GM23248 (cell line): ENCODE results near the gene HIF3A. TPM values are rescaled to one million over a fixed set of nuclear protein-coding genes. Genes with fewer than 3 reads are reported as not detected.
"Not testable (repeated sequence)": the region's sequence is repeated elsewhere in the genome, so short reads cannot be mapped to it uniquely, and the experiment has no call there.

Source experiments
- DNase-seq: peaks from one replicate; pipeline ENCODE4 v3.0.0-alpha.2; 2015
- H2AFZ ChIP-seq: fragments of 200-600 bp; sonication (generic); 2 replicates; pipeline ENCODE4 v1.6.1; 2016; ENCODE audit warnings: antibody characterized with exemption
- H3F3A ChIP-seq: fragments of 200-600 bp; sonication (generic); 2 replicates; pipeline ENCODE4 v1.6.1; 2016; ENCODE audit warnings: mild to moderate bottlenecking, antibody characterized with exemption, mixed run types; ENCODE audit not compliant: insufficient read depth
- H3K27ac ChIP-seq: fragments of 200-600 bp; sonication (generic); 2 replicates; pipeline ENCODE4 v1.5.1; 2016; ENCODE audit warnings: mild to moderate bottlenecking
- H3K27me3 ChIP-seq: fragments of 200-600 bp; sonication (generic); replicated peaks from 2 replicates; pipeline ENCODE4 v1.6.1; 2016; ENCODE audit warnings: mild to moderate bottlenecking; ENCODE audit not compliant: insufficient read depth
- H3K36me3 ChIP-seq: fragments of 200-600 bp; sonication (generic); 2 replicates; pipeline ENCODE4 v1.6.1; 2016; ENCODE audit warnings: low read depth, mild to moderate bottlenecking
- H3K4me1 ChIP-seq: fragments of 200-600 bp; sonication (generic); 2 replicates; pipeline ENCODE4 v1.6.1; 2016; ENCODE audit warnings: mild to moderate bottlenecking; ENCODE audit not compliant: insufficient read depth
- H3K4me2 ChIP-seq: fragments of 200-600 bp; sonication (generic); one replicate; pipeline ENCODE4 v1.6.1; 2016; ENCODE audit warnings: mild to moderate bottlenecking; ENCODE audit not compliant: unreplicated experiment
- H3K4me3 ChIP-seq: fragments of 200-600 bp; sonication (generic); 2 replicates; pipeline ENCODE4 v1.5.1; 2016; ENCODE audit warnings: mild to moderate bottlenecking
- H3K79me2 ChIP-seq: fragments of 200-600 bp; sonication (generic); 2 replicates; pipeline ENCODE4 v1.6.1; 2016; ENCODE audit warnings: mild to moderate bottlenecking; ENCODE audit not compliant: insufficient read depth
- H3K9ac ChIP-seq: fragments of 200-600 bp; sonication (generic); 2 replicates; pipeline ENCODE4 v1.6.1; 2016; ENCODE audit warnings: mild to moderate bottlenecking
- H3K9me2 ChIP-seq: fragments of 200-600 bp; sonication (generic); 2 replicates; pipeline ENCODE4 v1.6.1; 2016; ENCODE audit warnings: mixed run types, mild to moderate bottlenecking, moderate library complexity; ENCODE audit not compliant: insufficient read depth
- H3K9me3 ChIP-seq: fragments of 200-600 bp; sonication (generic); one replicate; pipeline ENCODE4 v1.6.1; 2017; ENCODE audit warnings: low read depth
- H4K20me1 ChIP-seq: fragments of 200-600 bp; sonication (generic); 2 replicates; pipeline ENCODE4 v1.6.0; 2016; ENCODE audit not compliant: insufficient read depth
- EZH2 ChIP-seq: fragments of 200-600 bp; sonication (generic); IDR thresholded peaks from 2 replicates; pipeline ENCODE4 v1.6.1; 2018; ENCODE audit warnings: antibody characterized with exemption, mild to moderate bottlenecking; ENCODE audit not compliant: insufficient read depth, poor library complexity, severe bottlenecking
- EZH2phosphoT487 ChIP-seq: fragments of 200-600 bp; sonication (generic); IDR thresholded peaks from 2 replicates; pipeline ENCODE4 v1.6.1; 2018; ENCODE audit warnings: antibody characterized with exemption, moderate library complexity, mild to moderate bottlenecking, low read depth; ENCODE audit not compliant: insufficient read depth
- WGBS, 2 experiments: methylation state at CpG; one replicate each; pipeline ENCODE4 v1.1.6; 2015 to 2017; ENCODE audit warnings: low lambda C conversion rate in 2 of 2, low coverage in 1 of 2; ENCODE audit errors: missing lambda C conversion rate in 2 of 2; 5-methylcytosine and 5-hydroxymethylcytosine counted together
- in situ Hi-C: fragments of 300-500 bp; cut with MboI; formaldehyde crosslinking; loops from 2 replicates; pipeline ENCODE4 v1.15.0; 2020
- polyA plus RNA-seq: library from polyadenylated mRNA; unstranded; fragments of >200 nt; fragmentation: Nextera tagmentation; extraction: Ambion mirVana; gene quantifications from 2 replicates; pipeline ENCODE4 v1.2.1, GENCODE V29; 2016
- total RNA-seq: library from RNA; depleted of rRNA; stranded (reverse); fragments of >200 nt; shearing (Covaris generic); gene quantifications from 2 replicates; pipeline ENCODE4 v1.2.3, GENCODE V29; 2014

Gene HIF3A
- total and polyA plus RNA-seq, 2 experiments from 2014 or later = 0.20 TPM; not detected in 1

DNA sequence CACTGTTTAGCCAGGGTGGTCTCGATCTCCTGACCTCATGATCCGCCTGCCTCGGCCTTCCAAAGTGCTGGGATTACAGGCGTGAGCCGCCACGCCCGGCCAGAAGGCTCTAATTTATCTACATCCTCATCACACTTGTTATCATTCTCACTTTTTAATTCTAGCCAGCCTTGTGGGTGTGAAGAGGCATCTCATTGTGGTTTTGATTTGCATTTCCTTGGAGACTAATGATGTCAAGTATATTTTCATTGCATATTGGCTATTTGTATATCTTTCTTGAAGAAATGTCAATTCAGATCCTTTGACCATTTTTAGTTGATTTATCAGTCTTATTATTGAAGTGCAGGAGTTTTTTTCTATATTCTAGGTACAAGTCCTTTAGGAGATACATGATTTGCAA lies 27.7 kb upstream of the HIF3A start:
- Histone ChIP-seq H3K9ac (no peak overlapping the region), H3K27me3 (peaks cover 7% of the 10 kb centered on the region), H3F3A (peaks cover 5% of the 10 kb centered on the region), H3K9me2 (no peaks in the 10 kb centered on the region), H3K79me2 (no peaks in the 10 kb centered on the region), H2AFZ (no peak overlapping the region), H3K4me2 (no peak overlapping the region), H4K20me1 (no peaks in the 10 kb centered on the region), H3K36me3 (no peaks in the 10 kb centered on the region), H3K27ac (no peak overlapping the region), H3K9me3 (no peaks in the 10 kb centered on the region), H3K4me1 (peaks cover 21% of the 10 kb centered on the region), H3K4me3 (no peak overlapping the region)
- in situ Hi-C loops = loop anchor here (5.0 kb wide), 2 partner anchors 187 to 242 kb away; no protein-coding TSS in a partner anchor
- TF ChIP-seq EZH2 (no peak), EZH2phosphoT487 (no peak)
- no peak for DNase-seq
- WGBS, 2 experiments = 81 to 92% methylated on average over 7 of the region's 7 CpGs

DNA sequence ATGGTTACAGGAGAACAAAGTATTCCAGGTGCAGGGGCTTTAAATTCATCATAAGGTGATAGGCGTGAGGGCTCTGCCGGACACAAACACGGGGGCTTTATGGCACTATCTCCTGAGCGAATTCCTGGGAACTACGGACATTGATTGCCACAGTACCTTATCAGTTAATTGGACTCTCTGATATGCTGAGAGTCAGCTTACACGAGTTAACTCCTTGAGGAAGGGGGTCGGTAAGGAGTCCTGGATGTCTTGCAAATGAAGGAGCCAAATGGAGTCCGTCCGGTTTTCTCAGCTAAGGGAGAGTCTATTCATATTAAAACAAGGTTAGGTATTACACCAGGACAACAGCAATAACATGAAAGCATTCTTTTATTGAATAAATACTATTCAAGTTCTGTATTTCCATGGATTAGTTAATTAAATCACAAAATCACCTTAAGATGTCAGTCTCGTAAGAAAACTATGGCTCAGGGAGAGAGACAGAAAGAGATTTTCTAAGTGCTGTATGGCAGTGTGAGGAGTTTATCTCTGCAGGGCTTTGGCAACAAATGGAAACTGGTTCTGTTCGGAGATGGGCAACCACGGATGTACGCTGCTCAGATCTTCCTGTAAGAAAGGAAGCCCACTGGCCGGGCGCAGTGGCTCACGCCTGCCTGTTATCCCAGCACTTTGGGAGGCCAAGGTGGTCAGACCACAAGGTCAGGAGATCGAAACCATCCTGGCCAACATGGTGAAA lies 26.2 kb upstream of the HIF3A start:
- DNase-seq = no peak
- in situ Hi-C loops = no loop called here
- H3K9me3 ChIP-seq = no peaks in the 10 kb centered on the region
- no peaks in the 10 kb centered on the region for H3K79me2 ChIP-seq
- H3K4me3 ChIP-seq = no peak overlapping the region
- H3K9me2 ChIP-seq = no peaks in the 10 kb centered on the region
- WGBS, 2 experiments = 64 to 65% methylated on average over 17 of the region's 17 CpGs
- H3K36me3 ChIP-seq = no peaks in the 10 kb centered on the region
- H3K9ac ChIP-seq = no peak overlapping the region
- no peaks in the 10 kb centered on the region for H4K20me1 ChIP-seq
- peaks cover 5% of the 10 kb centered on the region for H3F3A ChIP-seq
- no peak overlapping the region for H3K27ac ChIP-seq
- peaks cover 21% of the 10 kb centered on the region for H3K4me1 ChIP-seq
- peaks cover 4% of the 10 kb centered on the region for H3K27me3 ChIP-seq
- TF ChIP-seq EZH2 = no peak
- no peak for TF ChIP-seq EZH2phosphoT487
- H2AFZ ChIP-seq = no peak overlapping the region
- no peak overlapping the region for H3K4me2 ChIP-seq

DNA sequence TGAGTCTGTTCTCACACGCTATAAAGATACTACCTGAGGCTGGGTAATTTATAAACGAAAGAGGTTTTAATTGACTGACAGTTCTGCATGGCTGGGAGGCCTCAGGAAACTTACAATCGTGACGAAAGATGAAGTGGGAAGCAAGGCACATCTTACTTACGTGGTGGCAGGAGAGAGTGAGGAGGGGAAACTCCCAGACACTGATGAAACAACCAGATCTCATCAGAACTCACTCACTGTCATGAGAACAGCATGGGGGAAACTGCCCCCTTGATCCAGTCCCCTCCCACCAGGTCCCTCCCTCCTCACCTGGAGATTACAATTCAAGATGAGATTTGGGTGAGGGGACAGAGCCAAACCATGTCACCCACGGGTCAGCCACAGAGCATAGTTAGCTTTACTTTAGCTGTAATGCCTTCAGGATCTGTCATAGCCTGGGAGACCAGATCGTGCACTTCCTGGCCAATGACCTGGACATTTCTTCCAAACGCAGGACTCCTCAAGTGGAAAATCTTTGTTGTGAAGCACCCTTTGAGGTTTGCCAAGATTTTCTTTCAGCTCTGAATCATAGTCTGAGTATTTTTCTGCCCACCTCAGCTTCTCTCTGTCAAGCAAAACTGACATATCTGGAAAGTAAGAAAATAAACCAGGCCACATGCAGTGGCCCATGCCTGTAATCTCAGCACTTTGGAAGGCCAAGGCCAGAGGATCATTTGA lies 25.2 kb upstream of the HIF3A start:
- H3K27ac ChIP-seq = peak overlapping the region; percentile 37
- no peak overlapping the region for H3K9ac ChIP-seq
- peaks cover 21% of the 10 kb centered on the region for H3K4me1 ChIP-seq

DNA sequence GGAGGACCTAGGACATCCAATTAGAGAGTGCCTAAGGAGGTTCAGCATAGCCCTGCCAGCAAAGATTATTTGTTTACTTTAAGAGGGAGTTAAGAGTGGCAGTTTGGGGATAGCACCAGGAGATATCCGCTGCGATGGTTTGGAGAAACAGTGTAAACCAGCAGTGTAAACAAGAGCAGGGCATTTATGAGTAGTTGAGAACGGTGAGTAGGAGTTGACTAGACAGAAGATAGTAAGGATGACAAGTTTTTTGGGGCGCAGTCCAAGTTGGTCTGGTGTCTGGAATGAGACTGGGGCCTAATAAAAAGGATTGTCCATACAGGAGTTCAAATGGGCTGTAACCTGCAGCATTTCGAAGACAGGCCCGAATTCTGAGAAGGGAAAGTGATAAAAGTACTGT lies 22.9 kb upstream of the HIF3A start:
- H3K4me3 ChIP-seq, in situ Hi-C loops, H3K27me3 ChIP-seq, H3F3A ChIP-seq, H3K4me2 ChIP-seq, H4K20me1 ChIP-seq, H3K79me2 ChIP-seq, H3K9me2 ChIP-seq, H3K9me3 ChIP-seq, H3K27ac ChIP-seq, H3K9ac ChIP-seq, H2AFZ ChIP-seq, H3K36me3 ChIP-seq: not testable (repeated sequence)
- 65 to 70% methylated on average over 6 of the region's 6 CpGs for WGBS, 2 experiments
- peaks cover 21% of the 10 kb centered on the region for H3K4me1 ChIP-seq
- DNase-seq = peak; percentile 62

More for the DNA sequence above, 25.2 kb upstream of the HIF3A start:
- Histone ChIP-seq H3K9me3 (no peaks in the 10 kb centered on the region), H3K79me2 (no peaks in the 10 kb centered on the region), H3K36me3 (no peaks in the 10 kb centered on the region), H3K9me2 (no peaks in the 10 kb centered on the region), H2AFZ (no peak overlapping the region), H3K27me3 (peaks cover 4% of the 10 kb centered on the region), H4K20me1 (no peaks in the 10 kb centered on the region), H3K4me2 (peak overlapping the region; percentile 44), H3F3A (peaks cover 5% of the 10 kb centered on the region), H3K4me3 (no peak overlapping the region)
- DNase-seq = peak; percentile 93
- in situ Hi-C loops = no loop called here
- 45 to 46% methylated on average over 8 of the region's 8 CpGs for WGBS, 2 experiments
- TF ChIP-seq EZH2phosphoT487 (no peak), EZH2 (no peak)
